HPDE6-E6E7 (cell line): ENCODE data around the gene SLC9A5.

Experiments used
- DNase-seq: peaks from one replicate; pipeline ENCODE4 v3.0.0; 2011; ENCODE audit warnings: missing footprints; ENCODE audit errors: extremely low spot score

Gene SLC9A5

DNA sequence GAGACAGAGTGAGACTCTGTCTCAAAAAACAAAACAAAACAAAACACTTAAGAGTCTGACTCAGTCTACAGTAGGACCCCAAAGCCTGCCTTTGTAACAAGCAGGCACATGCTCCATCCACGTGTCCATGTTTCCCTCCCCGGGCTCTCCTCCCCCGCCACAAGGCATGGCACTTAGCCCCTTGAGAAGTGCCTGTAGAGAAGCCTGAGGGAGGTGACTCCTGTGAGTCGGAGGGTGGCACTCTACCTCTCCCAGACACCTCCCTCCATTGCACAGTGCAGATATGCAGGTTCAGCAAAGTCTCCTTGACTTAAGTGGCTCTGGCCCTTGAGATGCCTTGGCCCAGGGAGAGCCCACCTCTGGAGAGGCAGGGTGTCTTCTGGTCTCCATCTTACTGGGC lies 8.3 kb upstream of the SLC9A5 start:
- DNase-seq = no peak

DNA sequence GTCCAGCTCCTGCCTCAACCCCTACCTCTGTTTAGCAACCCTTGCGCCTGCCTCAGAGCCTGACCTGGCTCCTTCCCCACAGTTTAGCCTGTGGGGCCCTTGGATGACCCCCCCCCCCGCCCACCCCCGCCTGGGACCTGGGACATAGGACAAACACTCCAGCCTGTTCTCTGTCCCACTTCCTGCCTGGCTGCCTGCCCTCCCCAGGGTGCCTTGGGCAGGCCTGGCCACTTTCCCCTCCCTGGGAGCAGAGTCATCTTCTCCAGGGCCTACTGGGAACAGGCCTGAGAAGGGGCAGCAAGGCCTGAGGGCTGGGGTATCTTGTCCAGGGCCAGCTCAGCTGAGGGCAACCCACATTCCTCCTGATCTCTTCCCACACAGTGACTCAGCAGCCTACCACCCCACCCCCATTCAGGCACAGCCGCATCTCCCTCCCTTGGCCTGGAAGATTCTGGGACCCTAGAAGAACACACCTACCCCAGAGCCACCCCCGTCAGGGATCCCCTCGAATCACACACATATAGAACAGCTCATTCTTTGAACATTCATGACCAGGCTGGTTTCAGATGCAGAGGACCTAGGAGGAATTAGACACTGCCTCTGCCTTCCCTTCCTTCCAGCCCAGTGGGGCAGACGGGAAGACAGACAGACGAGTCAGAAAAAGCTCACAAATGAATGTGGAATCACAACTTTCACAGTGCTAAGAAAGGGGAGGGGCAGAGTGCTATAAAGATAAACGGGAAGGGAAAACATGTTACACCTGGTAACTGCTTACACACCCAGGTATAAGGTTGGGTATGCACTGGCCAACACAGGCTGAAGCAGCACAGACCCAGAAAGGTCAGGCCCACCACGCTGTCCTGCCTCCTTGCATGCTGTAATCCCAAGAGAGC lies 7.5 kb upstream of the SLC9A5 start:
- DNase-seq = peak; percentile 76

DNA sequence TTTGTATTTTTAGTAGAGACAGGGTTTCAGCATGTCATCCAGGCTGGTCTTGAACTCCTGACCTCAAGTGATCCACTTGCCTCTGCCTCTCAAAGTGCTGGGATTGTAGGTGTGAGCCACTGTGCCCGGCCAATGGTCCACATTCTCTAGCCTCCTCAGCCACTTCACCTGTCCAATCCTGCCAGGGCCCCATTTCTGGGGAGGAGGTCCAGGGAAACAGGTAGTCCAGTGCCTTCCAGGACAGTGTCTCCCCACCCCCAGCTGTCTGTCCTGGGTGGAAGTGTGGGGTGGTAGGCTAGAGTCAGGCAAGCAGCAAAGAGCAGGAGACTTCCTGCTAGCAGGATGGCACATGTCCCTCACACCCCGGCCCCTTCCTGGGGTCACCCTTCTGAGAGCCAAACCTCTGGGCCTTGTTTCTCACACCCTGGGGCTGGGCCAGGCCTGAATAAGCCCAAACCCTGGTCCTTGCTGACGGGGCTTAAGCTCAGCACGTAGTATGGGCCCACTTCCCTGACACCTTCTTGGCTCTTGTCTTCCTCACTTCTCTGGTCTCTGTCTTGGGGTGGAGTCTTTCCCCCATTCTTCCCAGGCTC lies 6.5 kb upstream of the SLC9A5 start:
- DNase-seq = no peak

DNA sequence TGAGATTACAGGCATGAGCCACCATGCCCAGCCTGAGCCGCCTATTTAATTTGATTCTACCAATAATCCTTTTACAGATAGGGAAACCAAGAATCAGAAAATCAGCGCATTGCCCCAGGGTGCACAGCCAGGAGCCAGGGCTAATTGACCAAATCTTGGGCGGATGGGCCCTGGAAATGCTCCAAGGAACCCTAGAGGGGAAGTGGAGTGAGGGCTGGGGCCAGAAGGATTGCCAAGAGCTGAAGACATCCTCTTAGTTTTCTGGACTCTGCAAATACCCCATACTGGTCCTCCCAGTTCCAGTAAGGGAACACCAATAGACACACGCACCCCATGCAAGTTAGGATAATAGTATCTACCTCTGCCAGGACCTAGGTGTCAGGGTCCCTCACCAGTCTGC lies 5.3 kb upstream of the SLC9A5 start:
- no peak for DNase-seq

DNA sequence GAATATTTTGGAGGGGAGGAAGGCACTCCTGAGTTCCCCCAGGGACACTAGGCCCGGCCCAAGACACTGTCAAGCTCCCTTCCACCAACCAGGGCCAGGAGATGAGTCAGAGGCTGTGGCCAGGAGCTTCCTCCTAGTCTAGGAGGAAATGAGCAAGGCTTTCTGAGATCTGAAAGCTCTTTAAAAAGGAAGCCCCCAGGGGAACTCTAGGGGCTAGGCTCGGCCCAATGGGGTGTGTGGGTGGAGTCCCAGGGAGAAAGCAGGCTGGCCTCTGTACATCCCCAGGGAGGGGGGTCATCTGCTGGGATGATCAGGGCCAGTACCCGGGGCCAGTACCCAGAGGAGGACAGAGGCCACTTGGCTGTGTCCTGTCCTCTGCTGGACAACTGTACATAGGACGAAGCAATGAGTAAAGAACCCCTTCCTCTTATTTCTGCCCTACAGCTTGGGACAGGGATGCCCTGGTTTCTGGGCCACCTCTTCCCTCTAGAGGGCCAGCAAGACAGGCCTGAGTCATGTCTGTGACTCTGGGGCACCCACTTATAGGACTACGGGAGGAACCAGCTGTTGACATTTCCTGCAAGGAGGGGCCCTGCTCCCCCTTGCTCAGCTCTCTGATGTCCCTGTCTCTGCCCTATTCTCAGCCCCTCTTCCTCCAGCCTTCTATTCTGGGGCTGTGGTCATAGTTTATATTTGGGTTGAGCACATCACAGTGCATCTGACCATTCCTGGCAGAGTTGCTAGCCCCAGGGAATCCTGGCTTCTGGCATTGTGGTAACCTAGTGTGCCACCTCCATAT lies 4.2 kb upstream of the SLC9A5 start:
- DNase-seq = peak; percentile 90

DNA sequence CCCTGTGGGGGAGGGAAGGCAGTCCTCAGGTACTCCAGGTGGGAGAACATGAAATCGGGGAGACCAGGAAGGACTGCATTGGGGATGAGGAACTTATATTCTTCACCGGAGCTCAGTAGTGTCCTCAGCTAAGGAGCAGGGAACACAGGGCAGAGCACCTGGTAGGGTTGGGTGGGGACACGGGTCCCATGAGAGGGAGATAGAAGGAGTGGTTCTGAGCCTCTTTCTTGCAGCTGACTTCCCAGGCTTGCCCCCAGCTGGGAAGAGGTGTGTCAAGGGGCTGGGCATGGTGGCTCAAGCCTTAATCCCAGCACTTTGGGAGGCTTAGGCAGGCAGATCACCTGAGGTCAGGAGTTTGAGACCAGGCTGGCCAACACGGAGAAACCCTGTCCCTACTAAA lies 3.6 kb upstream of the SLC9A5 start:
- no peak for DNase-seq

DNA sequence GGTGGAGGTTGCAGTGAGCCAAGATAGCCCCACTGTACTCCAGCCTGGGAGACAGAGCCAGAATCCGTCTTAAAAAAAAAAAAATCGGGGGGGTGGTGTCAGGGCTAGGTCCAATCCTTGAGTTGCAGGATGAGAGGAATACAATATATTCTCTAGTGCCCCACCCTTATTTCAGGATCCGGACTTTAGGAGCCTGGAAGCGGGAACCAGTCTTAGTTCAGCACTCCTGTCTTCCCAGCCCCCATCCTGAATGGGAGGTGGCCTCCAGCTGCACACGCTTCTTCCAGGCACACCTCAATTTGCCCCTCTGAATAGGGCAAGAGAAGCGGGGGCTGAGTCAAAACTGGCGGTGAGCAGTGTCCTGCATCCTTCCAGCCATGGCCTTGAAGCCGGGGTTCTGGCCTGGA lies 3.1 kb upstream of the SLC9A5 start:
- no peak for DNase-seq

DNA sequence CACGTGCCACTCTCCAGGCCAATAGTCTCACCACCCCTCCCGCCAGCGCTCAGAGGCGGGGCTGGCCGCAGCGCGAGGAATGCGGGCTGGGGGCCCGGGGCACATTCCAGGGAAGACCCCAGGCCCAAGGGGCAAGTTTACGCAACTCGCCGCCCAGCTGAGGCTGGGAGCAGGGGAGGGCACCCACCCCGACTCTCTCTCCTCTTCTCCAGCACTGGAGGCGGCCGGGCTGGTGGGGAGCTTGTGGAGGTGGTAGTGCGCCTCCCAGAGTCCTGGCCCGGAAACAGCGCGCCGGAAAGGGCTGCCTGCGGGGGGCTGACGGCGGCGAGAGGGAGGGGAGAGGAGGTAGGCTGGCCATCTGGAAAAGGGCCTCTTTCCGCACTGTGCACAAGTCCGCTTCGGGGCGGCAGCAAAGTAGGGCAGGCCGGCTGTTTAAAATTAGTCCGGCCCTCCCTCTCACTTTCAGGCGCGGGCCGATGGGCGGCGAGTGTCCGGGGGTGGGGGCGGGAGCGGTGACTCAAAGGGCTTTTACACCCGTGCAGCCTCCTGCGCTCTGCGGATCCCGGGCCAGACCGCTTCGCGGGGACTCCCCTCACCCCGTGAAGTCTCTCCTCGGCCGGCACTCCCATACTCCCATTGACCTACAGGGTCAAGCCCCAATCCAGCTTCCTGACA lies 2.6 kb upstream of the SLC9A5 start:
- DNase-seq = no peak

DNA sequence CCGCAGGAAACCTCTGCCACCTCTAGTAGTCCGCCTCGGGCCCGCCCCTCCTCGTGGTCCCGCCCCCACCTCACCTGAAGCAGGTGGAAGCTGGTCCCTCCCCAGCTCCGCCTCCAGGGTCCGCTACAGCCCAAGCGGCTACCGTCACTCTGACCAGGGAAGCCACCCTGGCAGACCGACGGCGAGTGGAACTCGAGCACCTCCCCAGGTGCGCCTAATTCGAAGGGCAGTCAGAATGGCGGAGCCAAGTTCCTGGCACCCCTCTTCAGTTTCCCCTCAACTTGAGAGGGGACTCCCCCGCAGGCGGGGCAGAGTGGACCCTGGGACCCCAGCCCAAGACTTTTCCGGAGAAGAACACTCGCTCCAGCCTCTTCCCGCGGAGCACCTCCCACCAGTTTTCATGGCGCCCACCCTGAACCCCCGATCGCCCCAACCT lies 2.0 kb upstream of the SLC9A5 start:
- peak; percentile 89 for DNase-seq

DNA sequence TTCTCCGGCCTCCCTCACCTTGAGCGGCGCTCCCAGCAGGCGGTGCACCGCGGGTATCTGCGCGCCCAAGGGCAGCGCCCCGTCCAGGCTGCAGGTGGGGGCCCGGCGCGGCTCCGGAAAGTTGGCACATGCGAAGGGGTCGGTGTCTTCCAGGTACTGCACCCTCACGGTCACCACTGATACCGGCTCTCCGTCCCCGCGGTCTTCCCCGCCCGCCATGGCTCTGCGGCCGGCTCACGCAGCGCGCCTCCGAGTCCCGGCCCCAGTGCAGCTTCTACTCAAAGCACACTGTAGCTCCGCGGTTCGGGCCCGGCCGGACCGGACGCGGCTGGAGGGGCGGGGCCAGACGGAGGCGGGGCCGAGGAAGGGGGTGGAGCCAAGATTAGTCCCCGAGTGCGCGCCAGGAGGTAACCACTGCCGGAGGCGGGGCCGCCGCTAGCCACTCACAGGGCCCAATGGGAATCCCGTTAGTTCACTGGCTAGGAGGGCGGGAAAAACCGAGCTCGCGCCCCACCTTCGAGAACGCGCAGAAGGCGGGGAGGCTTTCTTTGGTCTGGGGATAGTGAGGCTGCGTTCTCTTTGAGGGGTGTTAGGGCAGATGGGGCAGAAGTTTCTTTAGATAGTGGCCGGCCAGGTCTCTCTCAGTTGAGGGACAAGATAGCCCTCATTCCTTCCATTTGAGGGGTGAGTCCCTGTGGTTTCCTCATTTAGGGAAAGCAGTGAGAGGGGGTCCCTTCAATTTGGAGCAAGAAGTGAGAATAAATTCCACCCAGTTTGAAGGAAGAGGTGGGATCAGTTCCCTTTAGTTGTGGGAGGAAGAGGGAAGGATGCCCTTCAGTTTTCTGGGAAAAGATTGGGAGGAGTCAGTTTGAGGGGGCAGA lies 1.3 kb upstream of the SLC9A5 start, which contains the start of gene FHOD1:
TSS of gene FHOD1 (minus strand) at position 290 of the 881 bp plus-strand sequence. CDS start at position 219, 71 bp downstream.
- DNase-seq = peak; percentile 97

DNA sequence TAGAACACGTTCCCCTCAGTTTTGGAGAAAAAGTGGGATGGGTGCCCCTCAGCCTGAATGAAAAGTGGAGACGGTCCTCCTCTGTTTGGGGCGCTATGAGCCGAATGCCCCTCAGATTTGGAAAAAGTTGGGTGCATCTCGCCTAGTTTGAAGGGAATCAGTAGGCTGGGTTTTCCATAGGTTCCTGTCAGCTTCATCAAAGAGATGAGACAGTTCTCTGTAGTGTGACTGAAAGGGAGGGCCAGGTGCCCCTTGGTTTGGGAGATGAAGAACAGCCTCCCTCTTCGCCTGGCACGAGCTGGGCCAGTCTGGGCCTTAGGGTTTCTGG lies 742 bp upstream of the SLC9A5 start:
- DNase-seq = no peak

DNA sequence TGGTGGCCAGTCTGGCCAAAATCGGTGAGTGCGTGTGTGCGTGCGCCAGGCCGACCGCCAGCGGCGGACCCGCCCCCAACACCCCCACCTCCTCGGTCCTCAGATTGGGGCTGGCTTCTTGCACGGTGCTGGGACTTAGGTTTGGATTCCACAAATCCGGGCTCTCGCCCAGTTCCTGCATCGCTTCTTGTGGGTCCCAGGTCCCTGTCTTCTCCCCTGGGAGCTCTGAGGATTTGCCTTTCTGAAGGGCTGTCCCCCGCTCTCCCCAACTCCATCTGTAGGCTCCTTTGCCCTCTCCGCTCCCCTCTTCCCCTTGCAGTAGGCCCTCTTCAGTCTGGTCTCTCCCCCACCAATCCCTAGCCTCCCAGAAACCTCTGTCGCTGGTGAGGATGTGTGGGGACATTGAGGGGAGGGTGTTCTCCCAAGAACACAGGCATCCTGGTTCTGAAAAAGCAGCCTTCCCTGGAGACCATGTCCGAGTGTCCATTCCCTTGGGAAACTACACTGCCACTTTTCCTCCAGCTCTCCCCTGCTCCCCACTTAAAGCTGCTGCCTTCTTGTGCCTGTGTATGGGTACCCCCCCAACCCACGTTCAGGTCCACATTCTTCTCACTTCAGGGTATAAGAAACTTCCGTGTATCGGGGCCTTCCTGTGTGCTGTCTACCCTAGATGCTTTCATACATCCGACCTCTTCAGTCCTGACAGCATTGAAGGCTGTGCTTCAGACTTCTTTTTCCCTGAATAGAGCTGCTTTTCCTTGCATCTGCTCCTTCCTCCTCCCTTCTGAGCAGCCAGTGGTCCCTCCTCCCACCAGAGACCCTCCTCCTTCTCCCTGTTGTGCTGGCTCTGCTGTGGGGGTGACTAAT lies 632 bp downstream of the SLC9A5 start:
- no peak for DNase-seq

DNA sequence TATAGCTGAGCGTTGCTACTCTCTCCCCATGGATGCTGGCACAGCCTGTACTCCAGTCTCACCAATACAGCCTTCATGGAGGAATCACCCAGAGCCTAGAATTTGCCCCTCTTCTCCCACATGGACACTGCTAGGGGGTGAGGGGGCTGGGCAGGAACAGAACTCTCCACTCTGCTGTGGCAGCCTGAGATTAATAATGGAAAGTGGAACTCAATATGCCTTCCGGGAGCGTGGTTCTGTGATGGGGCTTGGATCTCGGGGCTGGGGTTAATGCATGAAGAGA lies 1.2 kb downstream of the SLC9A5 start:
- no peak for DNase-seq

DNA sequence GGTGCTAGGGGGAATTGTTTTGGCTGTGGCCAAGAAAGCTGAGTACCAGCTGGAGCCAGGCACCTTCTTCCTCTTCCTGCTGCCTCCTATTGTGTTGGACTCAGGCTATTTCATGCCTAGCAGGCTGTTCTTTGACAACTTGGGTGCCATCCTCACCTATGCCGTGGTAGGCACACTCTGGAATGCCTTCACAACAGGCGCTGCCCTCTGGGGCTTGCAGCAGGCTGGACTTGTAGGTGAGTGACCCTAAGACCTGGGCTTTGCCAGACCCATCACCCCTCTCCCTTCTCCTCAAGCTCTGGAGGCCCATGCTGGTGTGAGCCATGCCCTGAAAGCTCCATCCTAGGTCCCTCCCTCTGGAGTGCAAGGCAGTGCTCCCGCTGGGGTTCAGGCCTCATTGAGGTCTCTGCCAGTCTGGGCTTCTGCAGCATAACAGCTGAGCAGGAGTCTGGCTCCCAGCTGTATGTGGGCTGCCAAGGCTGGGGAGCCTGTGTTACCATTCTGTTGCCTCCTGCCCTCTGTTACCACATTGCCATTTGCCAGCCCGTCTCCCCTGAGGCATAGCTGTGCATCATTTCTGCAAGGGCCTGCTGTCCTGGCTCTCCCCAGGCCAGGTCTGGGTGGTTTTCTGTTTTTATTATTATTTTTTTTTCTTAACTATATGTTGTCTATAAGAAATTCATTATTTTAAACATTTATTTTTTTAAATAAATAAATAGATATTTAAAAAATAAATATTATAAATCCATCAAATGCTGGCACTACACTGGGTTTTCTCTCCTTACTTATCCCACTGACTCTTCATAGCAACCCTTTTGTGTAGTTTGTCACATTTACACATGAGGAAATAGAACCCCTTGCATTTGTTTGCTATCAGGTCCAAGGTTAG lies 4.1 kb downstream of the SLC9A5 start:
- no peak for DNase-seq

DNA sequence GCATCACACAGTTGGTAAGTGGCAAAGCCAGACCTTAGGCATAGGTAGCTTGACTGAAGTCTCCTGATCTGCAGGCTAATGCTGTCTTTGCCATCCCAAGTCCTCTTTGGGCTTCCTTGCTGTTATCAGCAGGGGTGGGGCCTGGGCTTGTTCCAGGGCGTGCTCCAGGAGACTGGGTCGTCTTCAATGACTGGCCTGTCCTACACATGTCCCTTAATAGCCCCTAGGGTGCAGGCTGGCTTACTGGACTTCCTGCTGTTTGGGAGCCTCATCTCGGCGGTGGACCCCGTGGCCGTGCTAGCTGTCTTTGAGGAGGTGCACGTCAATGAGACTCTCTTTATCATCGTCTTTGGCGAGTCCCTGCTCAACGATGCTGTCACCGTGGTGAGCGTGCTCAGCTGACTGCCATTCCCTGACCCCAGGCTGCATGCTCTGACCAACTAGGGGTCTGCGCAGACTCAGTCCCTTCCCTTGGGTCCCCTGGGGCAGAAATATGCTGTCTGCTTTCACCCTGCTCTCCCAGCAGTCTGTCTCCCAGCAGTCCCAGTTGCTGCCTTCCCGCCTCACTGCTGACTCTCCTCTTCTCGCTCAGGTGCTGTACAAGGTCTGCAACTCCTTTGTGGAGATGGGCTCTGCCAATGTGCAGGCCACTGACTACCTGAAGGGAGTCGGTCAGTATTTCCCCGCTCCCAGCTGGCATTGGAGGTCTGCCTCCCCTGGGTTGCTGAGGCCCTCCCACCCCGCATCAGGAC lies 6.2 kb downstream of the SLC9A5 start:
- no peak for DNase-seq

DNA sequence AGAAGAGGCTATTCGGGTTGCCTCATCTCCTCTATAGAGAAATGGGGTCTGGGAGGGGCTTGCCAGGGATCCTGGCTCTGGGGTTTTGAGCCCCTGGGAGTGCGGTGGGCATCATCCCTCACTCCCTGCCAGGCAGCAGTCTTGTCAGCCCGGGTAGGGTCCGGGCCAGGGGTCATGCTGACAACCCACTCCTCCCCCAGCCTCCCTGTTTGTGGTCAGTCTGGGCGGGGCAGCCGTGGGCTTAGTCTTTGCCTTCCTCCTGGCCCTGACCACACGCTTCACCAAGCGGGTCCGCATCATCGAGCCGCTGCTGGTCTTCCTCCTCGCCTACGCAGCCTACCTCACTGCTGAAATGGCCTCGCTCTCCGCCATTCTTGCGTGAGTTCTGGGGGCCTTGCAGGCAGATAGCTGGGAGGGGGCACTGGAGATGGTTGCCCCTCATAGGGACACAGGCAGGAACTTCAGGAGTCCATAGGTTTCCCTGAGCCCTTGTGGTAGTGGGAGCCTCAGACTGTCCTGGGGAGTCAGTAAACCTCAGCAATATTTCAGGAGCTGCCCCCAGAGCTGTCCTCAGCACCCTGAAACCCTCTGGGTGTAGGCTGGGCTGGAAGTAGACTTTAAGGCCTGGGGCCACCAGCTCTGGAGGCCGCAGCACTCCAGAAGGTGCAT lies 6.9 kb downstream of the SLC9A5 start:
- DNase-seq = no peak

DNA sequence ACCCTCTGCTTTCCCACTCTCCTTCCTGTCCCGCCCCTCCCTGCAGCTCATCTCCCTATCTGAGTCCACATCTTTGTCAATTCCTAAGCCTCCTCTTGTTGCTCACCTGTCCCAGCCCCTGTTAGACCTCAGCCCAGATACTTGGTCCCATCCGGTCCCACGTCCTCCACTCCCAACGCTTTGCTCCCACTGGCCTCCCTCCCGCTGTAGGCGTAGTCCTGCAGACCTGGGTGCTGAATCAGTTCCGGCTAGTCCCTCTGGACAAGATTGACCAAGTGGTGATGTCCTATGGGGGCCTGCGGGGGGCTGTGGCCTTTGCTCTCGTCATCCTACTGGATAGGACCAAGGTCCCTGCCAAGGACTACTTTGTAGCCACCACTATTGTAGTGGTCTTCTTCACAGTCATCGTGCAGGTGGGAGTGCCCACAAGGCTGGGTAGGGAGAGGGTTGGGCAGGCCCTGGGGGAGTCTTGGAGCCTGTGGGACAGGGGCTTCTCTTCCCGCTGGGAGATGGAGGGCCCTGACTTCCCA lies 8.0 kb downstream of the SLC9A5 start:
- DNase-seq = no peak
